GM12865 (cell line): ENCODE measurements around the gene SIK2.

Source experiments
- DNase-seq: peaks from one replicate; pipeline ENCODE4 v3.0.0; 2010; ENCODE audit warnings: low read depth
- H3K4me3 ChIP-seq: 2 replicates; pipeline ENCODE4 v1.5.1; 2011; ENCODE audit warnings: mild to moderate bottlenecking, low read depth, low read length, control low read depth
- CTCF ChIP-seq: IDR thresholded peaks from 2 replicates; pipeline ENCODE4 v1.5.1; 2011; ENCODE audit warnings: low read length, control low read depth, low read depth, inconsistent platforms; ENCODE audit not compliant: insufficient read depth; ENCODE audit errors: missing control alignments

The SIK2 gene

GRCh38 chr11:111659201-111660115 is 57.2 kb downstream of the SIK2 start:
- TF ChIP-seq CTCF = no peak
- H3K4me3 ChIP-seq = no peak overlapping the region
- no peak for DNase-seq

DNA sequence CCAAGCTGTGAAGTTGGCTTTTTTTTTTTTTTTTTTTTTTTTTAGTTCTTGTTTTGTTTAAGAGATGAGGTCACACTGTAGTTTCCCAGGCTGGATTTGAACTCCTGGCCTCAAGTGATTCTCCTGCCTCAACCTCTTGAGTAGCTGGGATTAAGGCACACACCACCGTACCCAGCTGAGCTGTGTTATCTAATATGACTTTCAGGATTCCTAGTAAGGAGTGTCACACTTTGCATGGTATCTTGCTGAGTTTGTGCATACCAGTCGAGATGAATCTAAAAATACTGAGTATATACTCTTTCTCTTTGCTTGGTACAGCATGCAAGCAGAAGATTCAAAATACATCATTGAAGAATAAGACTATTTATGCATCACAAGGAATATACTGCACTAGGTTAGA is 58.6 kb downstream of the SIK2 start:
- H3K4me3 ChIP-seq = no peak overlapping the region
- no peak for DNase-seq
- no peak for TF ChIP-seq CTCF

DNA sequence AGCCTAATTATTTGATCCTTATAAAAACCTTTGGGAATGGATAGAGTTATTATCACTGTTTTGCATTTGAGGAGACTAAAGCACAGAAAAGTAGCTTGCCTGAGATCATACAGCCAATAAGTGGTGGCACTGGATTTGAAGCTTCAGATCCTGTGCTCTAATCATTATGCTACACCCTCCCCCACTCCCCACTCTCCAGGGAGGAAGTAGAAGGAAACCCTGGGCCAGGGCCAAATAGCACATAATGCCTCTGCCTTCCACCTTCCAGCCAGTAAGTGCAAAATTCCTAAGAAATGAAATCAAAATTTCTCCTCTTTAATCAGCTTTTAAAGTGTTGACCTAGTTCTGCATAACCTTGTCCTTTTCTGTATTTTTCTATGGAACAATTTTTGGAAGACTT is 61.6 kb downstream of the SIK2 start:
- TF ChIP-seq CTCF = no peak
- DNase-seq = no peak
- no peak overlapping the region for H3K4me3 ChIP-seq

- no peak for TF ChIP-seq CTCF
- no peak for DNase-seq
- no peak overlapping the region for H3K4me3 ChIP-seq
Measured at GRCh38 chr11:111665777-111666176, 63.5 kb downstream of the SIK2 start.

- H3K4me3 ChIP-seq = no peak overlapping the region
- no peak for TF ChIP-seq CTCF
- DNase-seq = no peak
Measured at GRCh38 chr11:111668980-111669379, 66.7 kb downstream of the SIK2 start.

DNA sequence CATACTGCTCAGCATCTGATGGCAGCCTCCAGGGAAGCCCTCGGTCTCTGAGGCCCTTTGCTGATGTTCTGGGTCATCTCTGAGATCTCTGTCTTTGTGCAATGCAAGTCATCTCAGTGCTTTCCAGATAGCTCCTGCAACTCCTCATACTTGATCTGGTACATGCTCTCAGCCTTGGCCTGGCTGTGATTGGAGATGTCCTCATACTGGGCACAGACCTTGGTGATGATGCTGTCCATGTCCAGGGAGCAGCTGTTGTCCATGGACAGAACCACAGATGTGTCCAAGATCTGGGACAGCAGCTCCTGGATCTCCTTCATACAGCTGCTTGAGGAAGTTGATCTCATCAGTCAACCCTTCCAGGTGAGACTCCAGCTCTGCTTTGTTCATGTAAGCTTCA is 69.1 kb downstream of the SIK2 start:
- no peak for DNase-seq
- no peak overlapping the region for H3K4me3 ChIP-seq
- TF ChIP-seq CTCF = no peak

GRCh38 chr11:111672949-111673348 is 70.7 kb downstream of the SIK2 start:
- no peak for TF ChIP-seq CTCF
- H3K4me3 ChIP-seq = no peak overlapping the region
- DNase-seq = no peak
